GM21423 (cell line): ENCODE results near the gene EPB41.
"Not testable (repeated sequence)": the region's sequence is repeated elsewhere in the genome, so short reads cannot be mapped to it uniquely, and the experiment has no call there.

Experiments used
- ATAC-seq: cut with Tn5 transposase; IDR thresholded peaks from one replicate; pipeline ENCODE4 v1.9.1; 2021; ENCODE audit warnings: mild to moderate bottlenecking, moderate library complexity; ENCODE audit not compliant: unreplicated experiment

Gene EPB41

DNA sequence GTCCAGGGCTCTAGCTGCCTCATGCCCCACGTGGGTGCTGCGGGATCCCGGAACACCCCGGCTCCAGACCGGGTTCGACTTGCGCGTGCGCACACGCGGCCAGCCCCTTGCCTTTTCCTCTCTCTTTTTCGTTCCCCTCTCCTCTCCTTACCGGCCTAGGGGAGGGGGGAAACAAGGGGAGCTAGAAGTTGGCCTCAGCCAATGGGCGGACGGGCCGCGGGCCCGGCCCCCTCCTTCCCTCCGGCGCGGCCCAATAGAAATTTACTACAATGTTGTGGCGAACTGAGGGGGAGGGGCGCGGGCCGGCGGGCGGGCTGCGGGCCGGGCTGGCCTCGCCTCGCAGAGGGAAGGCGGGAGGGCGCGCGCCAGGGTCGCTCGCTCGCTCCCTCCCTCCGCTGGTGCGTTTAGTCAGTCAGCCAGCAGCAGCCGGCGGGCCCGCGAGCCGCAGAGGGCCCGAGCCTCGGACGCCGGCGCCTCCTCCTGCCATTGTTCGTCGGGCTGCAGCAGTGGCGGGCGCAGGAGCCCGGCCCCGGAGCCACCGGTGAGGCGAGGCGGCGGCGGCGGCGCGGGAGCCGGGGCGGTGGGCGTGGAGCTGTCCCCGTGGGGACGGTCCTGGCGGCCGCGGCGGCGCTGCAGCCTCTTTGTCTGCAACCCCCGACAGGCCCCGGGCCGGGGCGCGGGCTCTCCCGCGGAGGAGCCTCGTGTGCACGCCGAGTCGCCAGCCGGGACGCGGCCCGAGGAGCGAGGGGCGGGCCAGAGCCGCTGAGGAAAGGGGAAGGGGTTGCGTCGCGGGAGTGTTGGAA is at the start of gene EPB41:
Gene EPB41 (plus strand): TSS at position 342 of the 803 bp plus-strand sequence. CDS start 72,869 bp downstream, outside the sequence.
- ATAC-seq: peak; percentile 85

DNA sequence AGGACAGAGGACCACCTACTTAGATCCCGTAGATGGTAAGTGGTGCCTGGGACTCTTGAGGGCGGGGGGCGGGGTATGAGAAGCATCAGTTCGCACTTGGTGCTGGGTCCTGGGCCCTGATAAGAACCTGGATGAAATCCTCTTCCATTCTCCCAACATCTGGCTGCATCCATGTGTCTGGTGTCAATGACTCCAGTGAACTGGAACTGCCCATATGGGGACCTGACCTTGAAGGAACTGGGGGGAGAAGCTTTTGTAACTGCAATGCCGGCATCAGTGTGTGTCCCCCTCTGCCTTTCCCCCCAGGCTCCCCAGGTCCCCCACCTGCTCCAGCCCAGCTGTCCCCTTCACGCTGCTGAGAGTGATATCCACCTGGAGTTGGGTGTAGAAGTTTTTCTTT is 49.7 kb upstream of the EPB41 start:
- ATAC-seq: no peak

DNA sequence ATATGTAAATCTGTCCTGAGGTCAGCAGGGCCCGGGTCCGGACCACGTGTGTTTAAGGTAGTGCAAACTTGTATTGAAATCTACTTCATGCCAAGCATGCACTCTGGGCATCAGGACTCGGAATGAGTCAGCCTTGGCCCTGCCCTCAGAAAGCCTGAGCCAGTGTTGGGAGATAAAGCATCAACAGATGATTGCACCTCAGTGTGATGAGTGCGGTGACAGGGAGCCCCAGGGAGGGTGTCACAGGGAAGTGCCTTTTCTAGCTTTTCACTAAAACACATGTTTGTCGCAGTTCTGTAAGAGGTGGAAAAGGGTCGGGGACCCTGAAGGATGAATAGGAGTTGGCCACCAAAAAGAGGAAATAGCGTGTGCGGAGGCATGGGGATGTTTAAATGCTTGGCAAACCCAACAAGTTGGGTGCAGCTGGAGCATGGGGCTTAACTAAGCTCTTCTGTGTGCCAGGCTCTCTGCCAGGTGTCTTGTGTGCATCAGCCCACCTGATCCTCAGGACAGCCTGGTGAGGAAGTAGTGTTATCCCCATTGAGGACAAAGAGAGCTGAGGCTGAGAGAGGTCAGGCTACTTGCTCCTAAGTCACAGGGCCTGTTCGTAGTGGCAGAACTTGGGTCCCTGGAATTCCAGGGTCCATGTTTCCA is 48.2 kb upstream of the EPB41 start:
- ATAC-seq: no peak

DNA sequence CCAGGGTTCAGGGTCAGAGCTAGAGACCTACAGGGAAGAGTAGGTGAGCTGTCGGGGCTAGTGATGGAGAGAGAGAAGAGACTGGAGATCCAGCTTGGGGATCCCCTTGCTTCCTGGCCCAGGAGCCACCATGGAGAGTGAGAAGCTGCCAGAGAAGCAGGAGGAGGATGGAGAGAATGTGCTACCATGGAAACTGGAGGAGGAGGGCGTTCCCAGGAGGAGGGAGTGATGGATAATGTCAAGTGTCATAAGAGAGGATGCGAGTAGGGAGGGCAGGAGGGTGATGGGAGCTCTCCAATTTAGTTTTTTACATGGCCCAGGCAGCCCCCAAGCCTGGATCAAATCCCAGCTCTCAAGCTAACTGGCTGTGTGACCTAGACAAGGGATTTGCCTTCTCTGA is 46.5 kb upstream of the EPB41 start:
- no peak for ATAC-seq

DNA sequence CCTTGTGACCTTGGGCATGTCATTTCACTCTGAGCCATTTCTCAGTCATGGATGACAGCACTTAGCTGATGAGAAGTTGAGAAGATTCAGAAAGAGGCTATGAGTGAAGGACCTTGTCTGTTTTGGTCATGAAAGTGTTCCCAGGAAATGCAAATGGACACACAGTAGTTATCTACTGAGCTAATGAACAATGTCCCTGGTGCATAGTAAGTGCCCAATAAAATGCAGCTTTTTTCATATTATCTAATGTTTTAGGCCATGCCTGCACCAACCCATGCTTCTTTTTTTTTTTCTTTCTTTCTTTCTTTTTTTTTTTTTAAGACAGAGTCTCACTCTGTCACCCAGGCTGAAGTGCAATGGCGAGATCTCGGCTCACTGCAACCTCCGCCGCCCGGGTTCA is 44.4 kb upstream of the EPB41 start:
- no peak for ATAC-seq

DNA sequence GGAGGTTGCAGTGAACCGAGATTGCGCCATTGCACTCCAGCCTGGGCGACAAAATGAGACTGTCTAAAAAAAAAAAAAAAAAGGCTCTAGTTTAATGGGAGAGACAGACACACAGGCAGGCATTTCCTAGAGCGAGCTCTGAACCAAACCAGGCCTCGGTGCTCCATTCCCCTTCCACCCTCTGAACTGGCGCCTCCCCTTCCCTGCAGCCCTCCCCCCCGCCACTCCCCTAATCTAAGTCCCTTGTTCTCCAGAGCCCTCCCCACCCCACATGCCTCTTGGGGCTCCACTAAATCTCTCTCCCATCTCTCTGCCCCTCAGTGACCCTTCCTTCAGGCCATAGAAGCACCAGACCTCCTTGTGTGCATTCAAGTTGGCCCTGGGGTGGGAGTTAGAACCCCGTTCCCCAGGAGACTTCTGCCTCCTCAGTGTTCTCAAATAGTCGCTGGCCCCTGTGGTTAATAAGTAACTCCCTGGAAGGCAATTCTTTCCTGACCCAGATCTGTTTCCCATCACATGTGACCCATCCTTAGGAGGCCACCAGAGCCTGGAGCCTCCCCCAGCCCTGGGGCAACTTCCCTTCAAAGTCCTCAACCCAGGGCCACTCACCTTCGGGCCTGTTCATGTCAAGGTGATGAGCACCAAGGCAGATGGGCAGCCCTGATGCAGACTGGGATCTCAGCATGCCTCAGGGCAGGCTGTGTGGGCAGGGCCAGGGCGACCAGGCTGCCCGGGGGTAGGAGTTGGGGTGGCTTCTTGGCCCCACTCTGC is 42.6 kb upstream of the EPB41 start:
- no peak for ATAC-seq

DNA sequence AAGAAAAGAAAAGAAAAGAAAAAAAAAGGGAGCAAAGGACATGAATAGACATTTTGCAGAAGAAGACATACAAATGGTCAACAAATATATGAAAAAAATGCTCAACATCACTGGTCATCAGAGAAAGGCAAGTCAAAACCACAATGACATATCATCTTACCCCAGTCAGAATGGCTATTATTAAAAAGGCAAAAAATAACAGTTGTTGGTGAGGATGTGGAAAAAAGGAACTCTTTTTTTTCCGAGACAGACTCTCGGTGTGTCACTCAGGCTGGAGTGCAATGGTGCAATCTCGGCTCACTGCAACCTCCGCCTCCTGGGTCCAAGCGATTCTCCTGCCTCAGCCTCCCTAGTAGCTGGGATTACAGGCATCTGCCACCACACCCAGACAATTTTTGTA is 39.2 kb upstream of the EPB41 start:
- not testable (repeated sequence) for ATAC-seq

DNA sequence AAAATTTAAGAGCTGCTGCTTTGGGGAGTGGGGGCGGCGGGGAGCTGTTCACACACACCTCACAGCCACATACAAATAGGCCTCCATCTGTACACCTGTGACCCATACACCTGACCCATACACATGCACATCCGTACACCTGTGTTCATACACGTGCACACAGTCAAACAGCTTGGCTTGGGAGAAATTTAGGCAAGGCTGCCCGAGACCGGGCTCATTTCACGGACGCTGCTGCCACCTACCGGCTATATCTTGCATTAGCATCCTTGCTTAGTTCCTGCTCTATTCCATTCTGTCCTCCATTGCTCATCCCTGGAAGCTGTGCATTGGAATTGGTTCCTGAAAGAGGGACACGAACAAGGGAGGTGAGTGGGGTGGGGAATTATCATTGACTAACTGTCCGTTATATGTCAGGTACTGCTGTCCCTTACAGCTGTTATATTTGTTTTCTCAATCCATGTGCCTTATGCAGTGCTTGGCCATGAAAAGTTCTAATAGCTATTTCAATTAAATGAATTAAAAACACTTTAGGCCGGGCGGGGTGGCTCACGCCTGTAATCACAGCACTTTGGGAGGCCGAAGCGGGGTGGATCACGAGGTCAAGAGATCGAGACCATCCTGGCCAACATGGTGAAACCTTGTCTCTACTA is 37.1 kb upstream of the EPB41 start:
- ATAC-seq: peak; percentile 65

DNA sequence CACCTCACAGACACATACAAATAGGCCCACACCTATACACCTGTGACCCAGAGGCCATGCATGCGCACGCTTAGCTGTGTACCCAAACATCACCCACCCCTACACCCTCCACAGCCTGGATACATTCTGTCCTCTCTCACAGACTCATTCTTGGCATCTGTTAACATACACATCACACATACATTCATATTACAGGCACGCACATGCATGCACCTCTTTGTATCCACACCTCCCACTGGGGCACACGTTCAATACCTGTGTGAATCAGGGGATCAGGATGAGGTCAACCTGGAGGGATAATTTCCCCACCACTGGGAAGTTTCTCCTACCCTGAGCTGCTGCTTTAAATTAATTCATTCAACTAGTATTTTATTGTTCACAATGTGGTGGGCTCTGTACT is 35.6 kb upstream of the EPB41 start:
- no peak for ATAC-seq

DNA sequence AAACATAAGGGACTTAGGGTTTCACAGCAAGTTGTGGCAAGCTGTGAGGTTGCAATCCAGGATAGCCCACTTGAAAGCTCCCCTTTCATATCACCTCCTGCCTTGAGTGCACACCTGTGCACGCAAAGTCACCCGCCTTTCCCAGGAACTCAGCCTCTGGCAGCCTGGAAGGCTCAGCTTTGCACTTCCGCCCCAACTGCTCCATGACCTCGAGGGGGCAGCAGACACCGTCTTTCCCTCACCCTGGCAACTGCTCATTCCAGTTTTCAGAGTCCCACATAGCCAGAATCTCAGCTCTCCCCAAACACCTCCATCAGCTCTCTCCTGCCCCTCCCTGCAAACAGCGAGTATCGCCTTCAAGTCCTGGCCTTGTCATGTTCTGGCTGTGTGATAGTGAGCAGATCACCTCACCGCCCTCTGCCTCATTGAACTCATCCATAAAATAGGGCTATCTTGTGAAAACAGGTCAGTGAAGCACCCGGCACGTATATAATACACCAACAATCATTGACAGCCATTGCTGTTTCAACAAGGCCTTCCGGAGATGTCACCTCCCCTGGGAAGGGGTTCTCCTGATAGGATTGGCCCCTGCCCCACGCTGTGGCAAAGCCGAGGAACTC is 32.2 kb upstream of the EPB41 start:
- no peak for ATAC-seq

DNA sequence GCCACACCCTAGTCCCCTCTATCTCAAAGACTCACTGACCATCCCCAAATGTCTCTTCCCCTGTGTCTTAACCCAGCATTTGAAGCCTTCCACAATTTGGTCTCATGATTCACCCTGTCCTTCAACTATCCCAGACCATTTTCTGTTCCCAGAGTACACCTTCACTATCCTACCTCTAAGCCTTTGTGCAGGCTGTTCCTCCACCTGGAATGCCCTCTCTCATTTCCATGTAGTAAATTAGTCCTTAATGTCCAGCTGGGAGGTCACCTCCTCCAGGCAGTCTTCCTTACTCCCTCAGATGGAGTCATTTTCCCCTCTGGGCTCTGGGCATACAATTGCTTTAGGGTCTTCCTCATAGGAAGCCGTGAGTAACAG is 31.1 kb upstream of the EPB41 start:
- ATAC-seq: no peak

DNA sequence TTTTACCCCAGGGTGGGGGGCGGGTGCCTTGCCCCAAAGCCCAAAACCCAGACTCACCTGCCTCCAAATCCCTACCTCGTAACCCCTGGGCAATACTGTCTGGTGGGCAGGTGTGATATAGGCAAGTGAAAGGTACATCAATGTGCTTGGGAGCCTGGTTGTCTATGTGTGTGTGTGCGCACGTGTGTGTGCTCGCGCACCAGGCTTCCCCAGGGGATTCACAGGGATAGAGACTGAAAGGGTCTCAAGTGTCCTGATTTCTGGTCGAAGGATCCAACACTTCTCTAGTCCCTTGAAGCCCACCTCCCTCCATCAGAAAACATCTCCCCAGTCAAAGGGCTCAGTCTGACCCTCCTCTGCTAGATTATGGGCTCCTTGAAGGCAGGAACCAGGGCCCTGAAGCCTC is 28.9 kb upstream of the EPB41 start:
- ATAC-seq: no peak

DNA sequence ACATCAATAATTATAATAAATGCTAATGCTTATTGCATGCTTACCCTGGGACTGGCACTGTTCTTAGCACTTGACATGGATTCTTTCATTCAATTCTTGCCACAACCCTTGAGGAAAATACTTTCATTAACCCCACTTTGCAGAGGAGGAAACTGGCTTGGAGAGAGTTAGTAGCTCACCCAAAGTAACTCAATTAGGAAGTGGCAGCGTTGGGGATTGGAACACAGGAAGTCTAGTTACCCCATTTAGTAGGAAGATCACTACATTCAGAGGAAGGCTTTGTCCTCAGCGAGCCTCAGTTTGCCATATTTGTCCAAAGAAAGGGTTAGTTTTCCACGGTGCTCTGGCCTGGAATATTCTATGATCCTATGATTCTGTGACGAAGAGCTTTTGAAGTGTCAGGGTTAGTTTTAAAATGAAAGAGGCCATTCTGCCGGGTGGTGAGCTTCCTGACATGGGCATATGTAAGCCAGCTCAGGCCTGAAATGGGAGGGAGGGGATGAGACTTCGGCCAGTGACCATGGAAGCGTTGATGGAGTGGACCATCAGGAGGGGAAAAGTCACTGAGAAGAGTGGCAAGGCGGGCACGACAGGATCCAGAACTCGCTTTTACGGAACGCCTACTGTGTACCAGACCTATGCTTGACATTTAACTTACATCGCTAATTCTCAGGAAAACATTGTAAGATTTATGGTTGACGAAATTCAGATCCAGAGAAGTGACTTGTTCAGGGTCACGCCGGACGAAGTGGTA is 28.2 kb upstream of the EPB41 start:
- no peak for ATAC-seq

DNA sequence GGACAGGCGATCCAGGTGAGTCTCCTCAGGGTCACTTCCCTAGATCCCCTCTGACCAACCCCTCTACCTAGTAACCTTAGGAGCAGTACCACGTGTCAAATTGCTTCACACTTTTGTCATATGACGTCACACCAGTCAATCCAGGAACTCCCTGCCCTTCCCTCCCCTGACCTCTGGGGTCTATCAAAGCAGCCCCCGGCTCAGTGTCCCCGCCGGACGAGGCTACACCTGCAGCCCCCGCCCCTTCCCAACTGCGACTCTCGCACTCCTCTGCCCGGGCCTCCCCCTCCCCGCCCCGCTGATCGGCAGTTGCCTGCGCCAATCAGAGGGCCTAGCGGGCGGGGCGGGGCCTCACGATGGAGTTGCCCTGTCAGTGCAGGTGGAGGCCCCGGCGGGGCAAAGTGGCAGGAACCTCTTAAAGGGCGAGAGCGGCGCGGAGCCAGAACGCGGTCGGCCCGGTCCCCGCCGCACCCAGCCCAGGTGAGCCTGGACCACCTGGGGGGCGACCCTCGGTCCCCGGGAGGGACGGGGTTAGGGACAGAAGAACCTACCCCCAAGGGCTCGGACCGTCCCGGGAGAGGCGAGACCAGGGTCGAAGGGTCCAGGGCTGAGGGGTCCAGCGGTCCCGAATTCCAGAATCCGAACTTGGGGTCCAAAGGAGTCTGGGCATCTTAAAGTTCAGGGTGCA is 27.5 kb upstream of the EPB41 start:
- ATAC-seq: peak; percentile 53

DNA sequence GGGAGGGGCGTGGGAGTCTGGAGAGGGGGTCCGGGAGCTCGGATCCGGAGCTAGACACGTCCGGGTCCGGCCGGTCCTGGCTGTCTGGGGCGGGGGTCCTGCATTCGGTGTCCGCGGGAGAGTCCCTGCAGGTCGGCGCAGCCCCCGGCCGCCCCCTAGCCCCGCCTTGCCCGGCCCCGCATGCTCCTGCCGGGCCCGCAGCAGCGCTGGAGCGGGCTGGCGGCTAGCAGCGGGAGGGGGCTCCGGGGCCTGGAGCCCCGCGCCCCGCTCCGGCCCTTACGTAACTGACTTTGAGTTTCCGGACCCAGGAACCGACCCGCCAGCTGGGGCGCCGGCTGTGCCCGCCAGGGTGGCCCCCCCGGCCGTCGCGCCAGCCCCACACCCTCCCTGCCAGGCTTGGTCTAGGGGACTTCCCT is 26.9 kb upstream of the EPB41 start:
- peak; percentile 14 for ATAC-seq

DNA sequence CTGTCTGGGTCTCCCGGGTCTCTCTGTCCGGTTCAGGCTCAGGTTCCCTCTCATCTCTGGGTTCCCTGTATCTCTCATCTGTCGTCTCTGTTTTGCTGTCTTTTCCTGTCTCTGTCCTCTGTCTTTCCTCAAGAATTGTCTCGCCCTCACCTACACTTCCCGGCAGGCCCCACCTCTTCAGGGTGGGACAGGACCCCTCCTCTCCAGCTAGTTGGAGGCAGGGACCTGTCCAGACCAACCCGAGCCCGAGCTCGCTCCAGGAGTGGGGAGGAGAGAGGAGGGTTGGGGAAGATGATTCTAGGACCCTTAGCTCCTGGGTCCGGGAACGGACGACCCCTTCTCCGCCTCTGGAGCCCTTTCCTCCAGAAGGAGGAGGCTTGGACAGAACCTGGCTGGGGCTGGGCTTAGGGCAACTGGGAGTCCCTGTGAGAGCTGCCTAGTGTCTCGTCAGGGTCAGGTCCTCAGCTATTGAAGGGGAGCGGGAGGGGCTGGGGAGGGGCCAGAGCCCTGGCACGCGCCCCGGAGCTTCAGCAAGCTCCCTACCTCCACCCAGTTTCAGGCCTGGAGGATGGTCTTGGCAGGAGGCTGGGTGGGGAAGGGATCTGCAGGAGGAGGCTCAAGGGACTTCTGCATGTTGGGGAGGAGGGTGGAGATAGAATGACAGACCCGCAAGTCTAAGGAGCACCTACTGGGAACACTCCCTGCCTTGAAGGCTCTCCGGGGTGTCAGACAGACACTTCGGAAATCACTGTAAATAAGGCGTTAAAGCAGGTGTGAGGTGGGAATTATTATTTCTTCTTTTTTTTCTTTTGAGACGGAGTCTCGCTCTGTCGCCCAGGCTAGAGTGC is 26.3 kb upstream of the EPB41 start:
- no peak for ATAC-seq

DNA sequence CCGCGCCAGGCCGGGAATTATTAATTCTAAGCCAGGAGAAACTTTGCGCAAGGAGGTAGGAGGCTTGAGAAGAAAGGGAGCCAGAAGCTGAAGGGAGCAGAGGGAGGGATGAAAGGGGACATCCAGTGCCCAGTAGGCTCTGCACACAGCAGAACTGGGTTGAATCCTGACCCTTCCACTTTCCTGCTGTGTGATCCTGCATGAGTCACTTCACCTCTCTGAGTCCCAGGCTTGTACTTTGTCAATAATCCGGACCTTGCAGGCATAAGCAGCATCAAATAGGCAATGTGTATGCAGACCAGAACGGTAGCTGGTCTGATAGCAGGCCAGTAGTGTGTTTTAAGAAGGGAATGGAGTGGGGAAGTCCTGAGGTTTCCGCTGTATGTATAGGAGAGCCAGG is 25.5 kb upstream of the EPB41 start:
- ATAC-seq: no peak

DNA sequence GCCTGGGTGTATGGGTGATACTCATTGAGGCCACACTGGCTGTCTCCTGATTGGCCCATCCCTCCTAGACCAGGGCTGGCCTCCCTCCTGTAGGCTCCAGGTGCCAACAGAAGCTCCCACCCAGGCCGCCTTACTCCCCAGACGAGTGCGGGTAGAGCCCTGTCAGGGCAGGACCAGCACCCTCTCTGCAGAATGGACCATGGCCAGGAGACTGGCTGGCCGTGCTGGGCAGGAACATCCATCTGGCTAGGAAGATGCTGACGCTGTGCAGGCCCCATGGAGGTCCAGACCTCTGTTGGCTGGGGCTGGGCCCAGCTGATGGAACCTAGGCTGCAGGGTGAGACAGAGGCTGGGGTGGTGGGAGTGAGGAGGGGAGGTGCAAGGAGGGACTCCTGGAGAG is 25.0 kb upstream of the EPB41 start:
- ATAC-seq: no peak

DNA sequence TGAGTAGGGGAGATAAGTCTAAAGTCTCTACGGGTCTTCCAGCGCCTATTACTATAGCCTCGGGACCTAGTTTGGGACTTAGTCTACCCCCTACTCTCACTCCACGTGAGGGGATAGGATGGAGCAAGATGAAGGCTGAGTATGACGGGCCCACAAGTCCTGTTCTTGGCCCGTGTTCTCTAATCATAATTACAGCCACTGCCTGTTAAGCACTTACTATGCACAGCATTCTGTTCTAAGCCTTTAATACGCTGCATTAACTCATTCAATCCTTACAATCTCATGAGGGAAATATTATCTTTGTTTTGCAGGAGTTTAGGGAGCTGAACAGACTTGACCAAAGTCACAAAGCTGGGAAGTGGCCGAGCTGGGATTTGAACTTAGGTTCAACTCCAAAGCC is 23.9 kb upstream of the EPB41 start:
- ATAC-seq: no peak
